OCI-LY1 (cell line): ENCODE data around the gene FAM180A.

ENCODE experiments used
- EZH2 ChIP-seq: fragments of 200-600 bp; sonication (generic), shearing (Covaris generic); IDR thresholded peaks from 2 replicates; pipeline ENCODE4 v1.8.0; 2017; ENCODE audit warnings: borderline replicate concordance, mixed run types, mild to moderate bottlenecking, antibody characterized with exemption, low read length, moderate library complexity, mixed read lengths
- TF ChIP-seq, protein P1 (sequence below): fragments of 200-600 bp; sonication (generic), shearing (Covaris generic); IDR thresholded peaks from 2 replicates; pipeline ENCODE4 v1.5.1; 2017; ENCODE audit warnings: mild to moderate bottlenecking, antibody characterized with exemption, low read length, moderate library complexity, mixed read lengths

DNA sequence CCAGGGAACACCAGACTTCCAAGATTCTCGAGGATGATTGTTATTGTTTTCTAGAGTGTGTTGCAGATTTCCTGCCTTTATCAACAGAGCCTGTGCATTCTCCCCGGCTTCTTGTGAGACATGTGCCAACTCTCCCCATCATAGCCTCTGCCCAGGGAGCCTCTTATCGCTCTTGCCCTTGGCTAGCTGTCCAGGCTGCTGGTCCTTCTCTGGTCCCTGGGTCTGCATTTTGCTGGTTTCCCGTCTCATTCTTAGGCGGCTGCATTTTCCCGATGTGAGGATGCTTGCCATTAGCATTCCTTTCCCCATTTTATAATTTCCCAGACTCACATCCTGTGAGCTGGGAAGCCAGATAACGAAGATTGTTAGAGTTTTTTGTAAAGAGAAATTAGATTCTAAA is 35.8 kb downstream of the FAM180A start:
- no peak for TF ChIP-seq EZH2
- TF ChIP-seq, protein P1, sequence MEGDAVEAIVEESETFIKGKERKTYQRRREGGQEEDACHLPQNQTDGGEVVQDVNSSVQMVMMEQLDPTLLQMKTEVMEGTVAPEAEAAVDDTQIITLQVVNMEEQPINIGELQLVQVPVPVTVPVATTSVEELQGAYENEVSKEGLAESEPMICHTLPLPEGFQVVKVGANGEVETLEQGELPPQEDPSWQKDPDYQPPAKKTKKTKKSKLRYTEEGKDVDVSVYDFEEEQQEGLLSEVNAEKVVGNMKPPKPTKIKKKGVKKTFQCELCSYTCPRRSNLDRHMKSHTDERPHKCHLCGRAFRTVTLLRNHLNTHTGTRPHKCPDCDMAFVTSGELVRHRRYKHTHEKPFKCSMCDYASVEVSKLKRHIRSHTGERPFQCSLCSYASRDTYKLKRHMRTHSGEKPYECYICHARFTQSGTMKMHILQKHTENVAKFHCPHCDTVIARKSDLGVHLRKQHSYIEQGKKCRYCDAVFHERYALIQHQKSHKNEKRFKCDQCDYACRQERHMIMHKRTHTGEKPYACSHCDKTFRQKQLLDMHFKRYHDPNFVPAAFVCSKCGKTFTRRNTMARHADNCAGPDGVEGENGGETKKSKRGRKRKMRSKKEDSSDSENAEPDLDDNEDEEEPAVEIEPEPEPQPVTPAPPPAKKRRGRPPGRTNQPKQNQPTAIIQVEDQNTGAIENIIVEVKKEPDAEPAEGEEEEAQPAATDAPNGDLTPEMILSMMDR = no peak
